Loucy (cell line): ENCODE data around the gene MOV10.

ENCODE experiments used
- CTCF ChIP-seq: fragments of 200-600 bp; sonication (generic); conservative IDR thresholded peaks from 2 replicates; pipeline ENCODE4 v1.5.1; 2014; ENCODE audit warnings: mild to moderate bottlenecking, antibody characterized with exemption, low read length
- EZH2phosphoT487 ChIP-seq: fragments of 200-600 bp; IDR thresholded peaks from 2 replicates; pipeline ENCODE4 v1.6.1; 2018; ENCODE audit warnings: antibody characterized with exemption, mild to moderate bottlenecking, moderate library complexity, borderline replicate concordance

GRCh38 chr1:112674440-112674985 is at the start of gene MOV10:
- no peak for TF ChIP-seq EZH2phosphoT487
- TF ChIP-seq CTCF = no peak
